Hematopoietic multipotent progenitor cell treated with erythropoietin and hydrocortisone succinate and interleukin-3 and kit ligand, for 15 days (in vitro differentiated cells): ENCODE measurements around the gene STK40.
A peak's percentile ranks its signal among the peaks of the same experiment; 100 is the strongest.

Experiments used
- DNase-seq: peaks from one replicate; pipeline ENCODE4 v3.0.0-alpha.2; 2015; ENCODE audit warnings: low spot score

STK40 gene, protein sequence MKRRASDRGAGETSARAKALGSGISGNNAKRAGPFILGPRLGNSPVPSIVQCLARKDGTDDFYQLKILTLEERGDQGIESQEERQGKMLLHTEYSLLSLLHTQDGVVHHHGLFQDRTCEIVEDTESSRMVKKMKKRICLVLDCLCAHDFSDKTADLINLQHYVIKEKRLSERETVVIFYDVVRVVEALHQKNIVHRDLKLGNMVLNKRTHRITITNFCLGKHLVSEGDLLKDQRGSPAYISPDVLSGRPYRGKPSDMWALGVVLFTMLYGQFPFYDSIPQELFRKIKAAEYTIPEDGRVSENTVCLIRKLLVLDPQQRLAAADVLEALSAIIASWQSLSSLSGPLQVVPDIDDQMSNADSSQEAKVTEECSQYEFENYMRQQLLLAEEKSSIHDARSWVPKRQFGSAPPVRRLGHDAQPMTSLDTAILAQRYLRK

DNA sequence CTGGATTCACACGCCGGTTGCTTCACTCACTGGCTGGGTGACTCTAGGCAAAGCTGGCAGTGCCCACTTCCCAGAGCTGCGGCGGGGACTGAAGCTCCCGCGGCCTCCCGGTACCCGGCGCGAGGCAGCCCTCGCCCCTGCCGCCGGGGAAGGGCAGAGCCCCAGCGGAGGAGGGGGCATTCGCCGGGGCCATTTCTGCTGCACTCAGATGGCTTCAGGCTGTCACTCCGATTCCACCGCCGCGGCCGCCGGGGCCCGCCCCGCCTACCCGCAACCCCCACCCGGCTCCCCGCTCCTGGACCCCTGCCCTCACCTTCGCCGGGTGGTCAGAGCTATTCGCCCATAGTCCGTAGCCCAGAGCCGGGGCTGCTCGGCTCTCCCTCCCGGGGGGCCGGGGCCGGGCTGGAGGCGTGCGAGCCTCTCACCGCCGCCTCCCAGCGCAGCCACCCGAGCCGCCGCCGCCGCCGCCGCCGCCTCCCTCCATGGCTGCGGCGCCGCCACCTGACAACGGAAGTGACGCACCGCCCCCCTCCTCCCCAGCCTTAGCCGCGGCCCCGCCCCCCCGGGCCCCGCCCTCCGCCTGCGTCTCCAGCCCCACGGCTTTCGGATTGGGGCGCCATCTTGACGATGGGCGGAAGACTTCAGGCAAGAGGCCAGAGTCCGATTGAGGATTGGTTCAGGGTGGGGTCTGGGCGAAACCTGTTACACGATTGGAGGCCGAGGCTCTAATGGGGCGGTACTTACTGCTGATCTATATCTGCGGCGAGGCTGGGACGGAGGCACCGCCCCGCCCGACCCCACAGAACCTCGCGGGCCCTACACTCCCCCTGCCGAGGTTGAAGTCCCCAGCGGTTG, at the start of gene STK40:
Gene STK40, minus strand, starts transcription at position 515 of the 855 bp plus-strand sequence. CDS start 24,592 bp downstream, outside the sequence.
- DNase-seq, result peak; percentile 99

DNA sequence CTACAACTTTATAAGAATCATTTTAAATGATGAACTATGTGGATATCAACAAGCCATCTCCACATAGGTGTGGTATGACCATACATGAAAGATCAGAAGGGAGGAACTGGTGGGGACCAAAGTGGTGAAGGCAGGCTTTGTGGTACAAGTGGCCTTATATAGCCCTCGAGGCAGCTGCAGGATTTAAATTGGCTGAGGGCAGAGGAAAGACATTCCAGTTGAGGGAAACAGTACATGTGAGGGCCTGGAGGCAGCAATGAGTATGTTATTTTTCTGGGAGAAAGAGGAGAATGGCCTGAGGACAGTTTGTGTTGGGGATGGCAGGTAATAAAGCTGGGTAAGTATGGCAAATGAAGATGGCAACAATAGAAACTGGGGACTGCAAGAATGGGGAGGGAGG, 47.4 kb upstream of the STK40 start:
- DNase-seq, result no peak

DNA sequence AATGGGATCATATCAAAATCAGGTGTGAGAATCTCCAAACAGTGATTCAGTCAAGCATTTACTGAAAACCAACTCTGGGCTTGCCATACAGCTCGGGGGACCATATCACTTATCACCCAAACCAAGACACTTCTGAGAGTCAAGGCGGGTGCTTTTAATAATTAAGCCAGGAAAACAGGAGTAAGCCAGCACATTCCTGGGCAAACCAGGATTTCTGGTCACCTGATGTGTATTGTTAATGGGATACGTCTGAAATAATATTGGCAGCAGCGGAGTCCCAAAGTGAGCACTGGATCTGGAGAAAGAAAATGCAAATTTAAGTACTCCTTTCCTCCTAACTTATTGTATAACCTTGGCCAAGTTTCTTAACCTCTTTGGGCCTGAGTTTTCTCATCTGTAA, 46.9 kb upstream of the STK40 start:
- no peak for DNase-seq

DNA sequence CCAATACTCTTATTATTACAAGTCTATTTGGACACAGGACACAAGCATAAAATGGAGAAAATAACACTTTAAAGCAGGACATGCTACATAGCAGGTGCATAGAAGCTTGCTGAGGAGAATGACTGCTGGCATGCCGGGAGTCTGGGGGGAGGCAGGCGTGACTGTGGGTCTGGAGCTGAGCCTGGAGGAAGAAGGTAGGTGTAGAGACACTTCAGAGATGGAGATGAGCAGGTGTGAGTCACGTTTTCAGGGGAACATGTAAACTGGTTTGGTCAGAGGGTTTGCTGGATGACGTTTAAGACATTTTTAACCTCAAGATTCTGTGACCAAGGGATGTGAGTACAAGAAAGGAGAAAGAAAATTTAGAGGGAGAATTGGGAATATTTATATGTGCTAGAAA, 40.1 kb upstream of the STK40 start:
- no peak for DNase-seq

DNA sequence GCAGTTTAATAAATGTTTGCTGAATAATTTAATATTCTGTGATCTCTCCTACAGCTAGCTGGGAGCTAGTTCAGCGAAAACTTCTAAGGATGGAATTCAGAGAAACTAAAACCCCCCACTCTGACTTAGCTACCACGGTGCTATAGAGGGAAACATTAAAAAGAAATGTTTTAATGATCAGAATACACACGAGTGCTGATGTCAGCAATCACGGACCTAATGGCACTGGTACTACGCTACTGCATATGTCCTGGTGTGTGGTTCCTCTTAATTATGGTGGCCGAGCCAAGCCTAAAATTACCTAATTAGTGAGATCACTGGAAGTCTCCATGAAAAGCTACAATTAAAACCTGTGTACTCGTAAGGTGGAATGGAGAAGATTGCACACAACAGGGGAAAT, 35.9 kb upstream of the STK40 start:
- DNase-seq, result no peak

DNA sequence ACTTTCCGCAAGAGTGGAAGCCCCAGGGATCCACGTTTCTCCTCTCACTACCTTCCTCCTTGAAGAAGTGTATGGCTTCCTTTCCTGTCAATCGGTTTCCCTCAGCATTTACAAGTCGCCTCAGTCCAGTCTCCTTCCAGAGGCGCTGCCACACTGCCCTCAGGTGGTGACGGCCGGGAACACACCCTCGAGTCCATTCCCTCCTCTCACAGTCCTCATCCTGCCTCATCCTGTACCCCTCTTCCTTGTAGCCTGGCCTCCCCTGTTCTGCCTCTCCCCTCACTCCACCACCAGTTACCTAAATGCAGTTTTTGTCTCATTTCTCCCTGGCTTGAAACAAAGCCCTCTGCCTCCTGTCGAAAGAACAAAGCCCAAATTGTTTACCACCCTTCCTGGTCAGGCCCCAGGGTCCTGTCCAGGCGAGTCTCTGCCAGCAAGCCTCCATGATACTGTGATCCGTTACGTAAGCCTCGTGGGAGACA, 35.2 kb upstream of the STK40 start:
- DNase-seq, result peak; percentile 87

DNA sequence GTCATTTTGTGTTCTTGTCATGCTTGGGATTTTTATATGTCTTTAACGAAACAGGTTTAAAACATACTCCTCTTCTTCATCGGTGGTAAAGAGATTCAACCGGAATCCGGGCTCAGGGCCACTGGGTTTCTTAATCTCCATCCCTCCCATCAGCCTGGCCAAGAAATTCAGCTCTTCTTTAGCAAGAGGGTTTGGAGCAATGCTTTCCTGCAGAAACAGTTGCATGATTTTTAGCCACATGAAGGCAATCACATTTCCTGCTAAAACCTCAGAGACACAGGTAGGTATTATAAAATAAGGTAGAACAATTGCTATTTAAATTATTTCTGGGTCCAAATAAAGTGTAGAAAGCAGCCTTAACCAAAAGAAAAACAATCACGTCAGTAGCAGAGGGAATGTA, 34.7 kb upstream of the STK40 start:
- DNase-seq, result no peak

DNA sequence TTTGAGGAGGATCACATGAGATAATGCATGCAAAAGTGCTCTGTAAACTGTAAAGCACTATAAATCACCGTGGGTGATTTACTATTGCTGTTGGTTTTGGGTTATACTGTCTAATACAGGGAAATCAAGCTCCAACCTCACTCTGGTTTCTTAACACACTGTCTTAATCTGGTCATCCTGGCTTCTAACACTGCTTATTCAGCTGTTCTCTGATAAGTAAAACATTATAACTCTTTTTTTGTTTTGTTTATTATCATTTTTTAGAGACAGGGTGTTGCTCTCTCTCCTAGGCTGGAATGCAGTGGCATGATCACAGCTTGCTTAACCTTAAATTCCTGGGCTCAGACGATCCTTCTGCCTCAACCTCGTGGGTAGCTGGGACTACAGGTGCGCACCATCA, 33.8 kb upstream of the STK40 start:
- no peak for DNase-seq

DNA sequence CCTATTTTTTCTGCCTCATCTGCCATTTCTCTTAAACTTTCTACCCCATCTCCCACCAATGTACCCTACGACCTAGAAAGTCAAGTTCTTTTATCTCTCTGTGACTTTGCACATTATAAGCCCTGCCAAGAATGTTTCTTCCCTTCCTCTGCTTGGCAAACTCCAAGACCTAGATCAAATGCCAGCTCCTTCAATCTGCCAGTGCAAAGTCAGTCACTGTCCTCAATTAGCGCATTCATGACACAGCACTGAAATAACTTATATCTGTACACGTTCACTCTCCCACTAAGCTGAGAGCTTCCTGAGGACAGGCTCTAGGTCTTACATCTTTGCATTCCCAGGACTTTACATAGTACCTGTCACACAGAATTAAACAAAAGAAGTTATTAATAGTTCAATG, 33.4 kb upstream of the STK40 start:
- no peak for DNase-seq

DNA sequence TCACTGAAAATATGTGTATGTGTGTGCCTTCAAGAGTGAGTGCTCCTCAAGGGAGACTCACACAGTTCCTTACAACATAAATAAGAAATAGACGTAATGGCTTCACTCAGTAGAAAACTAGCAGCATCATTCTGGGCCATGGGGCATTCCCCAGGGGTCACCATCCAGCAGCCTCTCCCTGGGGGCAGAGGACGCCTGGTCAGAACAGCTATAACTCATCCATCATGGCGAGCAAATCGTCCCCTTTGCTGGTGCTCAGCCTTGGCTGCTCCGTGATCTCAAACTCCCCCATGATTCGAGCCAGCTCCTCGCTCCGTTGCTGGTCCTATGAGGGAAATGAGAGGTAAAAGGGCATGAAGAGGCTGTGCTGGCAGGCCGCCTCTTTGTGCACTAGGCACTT, 32.2 kb upstream of the STK40 start:
- DNase-seq, result no peak

DNA sequence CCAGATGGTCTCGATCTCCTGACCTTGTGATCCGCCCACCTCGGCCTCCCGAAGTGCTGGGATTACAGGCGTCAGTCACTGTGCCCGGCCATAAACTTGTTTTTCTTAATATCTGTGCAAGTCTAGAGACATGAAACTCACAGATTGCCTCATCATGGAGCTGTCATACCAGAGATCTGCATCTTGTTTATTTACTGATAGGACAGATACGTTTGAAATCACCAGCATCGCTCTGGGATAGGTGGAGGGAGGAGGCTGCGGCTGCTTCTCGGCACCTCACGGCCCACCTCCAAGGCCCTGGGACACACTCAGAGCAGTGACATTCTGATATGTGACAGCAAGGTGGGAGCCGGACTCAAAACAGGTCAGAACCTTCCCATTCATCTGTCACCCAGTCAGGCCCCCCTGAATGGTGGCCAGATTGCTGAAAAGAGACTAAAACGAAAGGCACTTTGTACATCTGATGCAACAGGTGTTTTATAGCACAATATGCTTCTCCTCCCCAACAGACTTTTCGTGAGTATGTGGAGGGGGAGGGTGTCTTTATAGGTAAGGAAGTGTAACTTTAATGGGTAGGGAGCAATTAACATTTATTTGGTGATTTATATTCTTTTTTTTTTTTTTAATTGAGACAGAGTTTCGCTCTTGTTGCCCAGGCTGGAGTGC, 30.1 kb upstream of the STK40 start:
- no peak for DNase-seq

DNA sequence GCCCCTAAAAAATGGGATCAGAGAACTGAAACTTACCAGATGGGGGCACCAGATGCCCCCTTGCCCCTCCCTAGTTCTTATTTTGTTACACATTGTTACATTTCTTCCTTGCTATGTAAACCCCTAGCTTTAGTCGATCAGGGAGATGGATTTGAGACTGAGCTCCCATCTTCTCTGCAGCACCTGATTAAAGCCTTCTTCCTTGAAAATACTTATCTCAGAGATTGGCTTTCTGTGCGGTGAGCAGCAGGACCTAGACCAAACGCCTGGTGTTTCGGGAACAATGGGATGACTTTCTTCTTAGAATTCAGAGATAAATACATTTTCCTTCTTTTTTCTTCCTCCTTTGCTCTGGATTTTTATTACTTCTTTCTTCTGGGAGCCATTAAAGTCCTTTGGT, 28.7 kb upstream of the STK40 start:
- DNase-seq, result no peak

DNA sequence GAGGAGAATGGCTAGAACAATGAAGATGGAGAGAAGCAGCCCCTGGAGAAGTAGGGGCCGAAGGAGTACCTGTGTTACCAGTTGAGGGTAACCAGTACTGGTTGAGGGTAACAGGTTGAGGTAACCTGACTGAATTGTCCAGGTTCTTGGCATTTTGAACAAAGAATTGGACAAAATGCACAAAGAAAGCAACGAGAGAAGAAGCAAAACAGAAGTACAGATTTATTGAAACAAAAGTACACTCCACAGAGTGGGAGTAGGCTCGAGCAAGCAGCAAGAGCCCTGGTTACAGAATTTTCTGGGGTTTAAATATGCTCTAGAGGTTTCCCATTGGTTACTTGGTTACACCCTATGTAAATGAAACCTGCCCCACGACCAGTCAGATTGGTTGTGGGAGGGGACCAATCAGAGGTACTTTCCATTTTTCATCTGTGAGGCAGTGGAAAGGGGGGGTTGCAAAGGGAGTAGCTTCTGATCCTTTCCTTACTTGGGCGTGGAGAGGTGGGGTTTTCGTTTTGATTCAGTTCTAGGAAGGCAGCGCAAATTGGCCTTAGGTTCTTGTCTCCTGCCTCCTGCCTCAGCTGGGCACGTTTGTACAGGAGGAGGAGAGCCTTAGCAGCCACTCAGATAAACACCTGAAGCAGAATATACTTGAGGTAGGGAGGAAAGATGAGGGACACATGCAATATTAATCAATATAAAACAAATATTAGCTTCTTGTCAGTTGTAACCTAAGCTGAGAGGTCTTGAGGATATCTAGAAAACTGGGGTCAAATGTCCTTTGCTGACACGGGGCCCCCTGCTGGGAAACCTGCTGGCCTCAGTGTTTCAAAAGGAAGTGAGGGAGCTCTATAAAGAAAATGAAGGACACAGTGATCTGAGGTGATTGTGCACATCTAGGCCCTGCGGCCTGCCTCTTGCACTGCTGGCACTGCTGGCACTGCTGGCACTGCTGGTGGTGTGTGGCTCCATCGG, 26.2 kb upstream of the STK40 start:
- DNase-seq, result peak; percentile 65

DNA sequence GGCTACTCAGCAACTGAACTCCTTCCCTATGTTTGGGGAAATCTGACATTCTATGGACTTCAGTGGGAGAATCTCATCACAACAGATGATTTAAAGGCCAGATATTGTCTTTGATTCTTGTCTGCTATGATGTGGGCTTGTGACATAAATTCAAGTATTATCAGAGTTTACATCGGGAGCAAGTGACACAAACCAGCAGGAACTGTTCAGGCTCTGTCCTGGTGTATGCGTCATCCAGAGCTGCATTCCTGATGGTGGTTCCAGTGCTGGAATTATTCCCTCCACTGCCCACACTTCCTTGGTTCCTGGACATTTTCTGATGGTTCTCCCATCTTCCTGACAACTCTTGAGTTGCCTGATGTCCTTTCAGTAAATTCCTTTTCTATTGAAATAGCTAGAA, 22.8 kb upstream of the STK40 start:
- DNase-seq, result no peak

DNA sequence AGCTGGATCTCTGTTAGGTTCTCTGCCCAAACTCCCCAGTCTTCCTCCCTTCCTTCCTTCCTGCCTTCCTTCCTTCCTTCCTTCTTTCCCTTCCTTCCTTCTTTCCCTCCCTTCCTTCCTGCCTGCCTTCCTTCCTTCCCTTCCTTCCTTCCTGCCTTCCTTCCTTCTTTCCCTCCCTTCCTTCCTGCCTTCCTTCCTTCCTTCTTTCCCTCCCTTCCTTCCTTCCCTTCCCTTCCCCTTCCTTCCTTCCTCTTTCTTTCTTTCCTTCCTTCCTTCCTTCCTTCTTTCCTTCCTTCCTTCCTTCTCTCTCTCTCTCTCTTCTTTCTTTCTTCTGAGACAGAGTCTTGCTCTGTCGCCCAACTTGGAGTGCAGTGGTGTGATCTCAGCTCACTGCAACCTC, 20.7 kb upstream of the STK40 start:
- DNase-seq, result no peak

DNA sequence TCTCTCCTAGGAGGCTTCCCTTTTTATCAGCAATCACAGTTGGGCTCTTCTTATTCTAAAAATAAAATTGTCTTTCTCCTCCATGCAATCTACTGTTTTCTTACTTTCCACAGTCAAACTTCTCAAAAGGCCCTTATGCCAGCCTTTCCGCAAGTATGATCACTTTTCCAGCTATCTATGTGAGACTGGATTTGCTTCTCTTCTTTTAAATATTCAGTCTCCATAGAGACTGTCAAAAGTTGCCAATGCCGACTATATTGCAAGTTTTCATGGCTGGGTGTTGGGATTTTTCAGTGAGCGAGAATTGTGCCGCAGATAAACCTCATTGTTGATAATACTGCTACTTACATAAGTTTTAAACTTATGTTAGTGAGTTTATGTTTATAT, 16.8 kb upstream of the STK40 start:
- DNase-seq, result no peak

DNA sequence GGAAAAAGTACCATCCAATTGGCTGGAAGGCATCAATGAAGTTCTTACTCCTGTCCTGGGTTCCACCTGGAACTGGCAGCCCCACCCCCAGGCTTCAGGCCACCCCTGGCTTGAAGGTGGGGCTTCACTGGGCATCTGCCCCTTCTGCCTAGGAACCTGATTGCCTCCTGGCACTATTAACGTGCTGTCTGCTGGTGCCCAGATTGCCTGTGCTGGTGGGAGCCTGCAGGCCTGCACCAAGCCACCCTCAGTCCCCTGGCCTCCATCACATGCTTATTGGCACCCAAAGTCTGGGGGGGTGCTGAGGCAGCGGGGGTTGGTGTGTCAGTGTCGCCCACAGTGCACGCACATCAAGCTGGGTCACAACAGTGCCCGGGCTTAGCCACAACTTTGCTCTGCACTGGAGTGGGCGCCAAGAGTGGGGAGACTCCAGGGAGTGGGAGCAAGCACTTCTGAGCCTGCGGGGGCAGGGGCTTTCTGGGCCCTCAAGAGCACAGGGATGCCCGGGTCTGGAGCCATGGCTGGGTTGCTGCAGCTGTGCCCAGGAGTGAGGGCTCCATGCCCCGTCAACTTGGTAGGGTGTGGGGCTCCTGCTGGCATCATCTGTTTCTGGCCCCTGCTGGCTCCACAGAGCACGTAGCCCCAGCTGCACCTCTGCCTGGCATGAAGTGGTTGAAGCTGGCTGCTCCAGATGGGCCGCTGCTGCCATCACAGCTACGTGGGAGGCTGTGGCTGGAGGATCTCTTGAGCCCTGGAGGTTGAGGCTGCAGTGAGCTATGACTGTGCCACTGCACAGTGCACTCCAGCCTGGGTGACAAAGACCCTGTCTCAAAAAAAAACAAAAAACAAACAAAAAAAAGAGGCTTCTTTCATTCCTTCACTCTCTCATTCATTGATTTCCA, 16.1 kb upstream of the STK40 start:
- DNase-seq, result no peak

DNA sequence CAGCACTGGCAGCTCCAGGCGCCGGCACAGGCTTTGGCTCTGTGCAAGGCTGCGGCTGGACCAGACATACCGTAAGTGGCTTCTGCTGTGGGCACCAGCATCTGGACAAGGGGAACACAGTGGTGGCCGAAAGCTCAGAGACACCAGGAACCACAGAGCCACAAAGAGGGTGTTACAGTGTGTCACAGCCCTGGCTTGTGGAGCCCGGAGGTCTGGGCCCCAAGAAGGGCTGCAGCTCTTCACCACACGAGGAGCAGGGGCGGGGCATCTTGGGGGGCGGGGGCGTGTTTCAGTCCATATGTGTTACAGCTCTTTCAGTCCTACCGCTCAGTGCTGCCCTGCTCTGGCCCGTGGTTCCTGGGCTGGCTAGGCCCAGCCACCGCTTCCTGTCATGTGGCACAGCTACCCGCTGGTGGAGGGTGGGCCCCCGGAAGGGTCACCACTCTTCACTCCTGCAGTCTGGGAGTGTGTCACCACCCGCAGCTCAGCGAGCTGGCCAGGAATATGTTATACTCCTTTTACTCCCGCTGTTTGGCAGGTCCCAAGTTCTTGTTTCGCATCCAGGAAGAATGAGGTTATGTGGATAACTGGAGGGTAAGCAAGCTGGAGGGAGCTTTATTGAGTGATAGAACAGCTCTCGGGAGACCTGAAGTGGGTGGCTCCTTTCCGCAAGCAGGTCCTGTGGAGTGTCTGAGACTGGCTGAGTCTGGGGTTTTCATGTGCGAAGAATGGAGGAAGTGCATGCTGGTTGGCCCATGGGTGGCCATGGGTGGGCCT, 15.3 kb upstream of the STK40 start:
- DNase-seq, result peak; percentile 70

DNA sequence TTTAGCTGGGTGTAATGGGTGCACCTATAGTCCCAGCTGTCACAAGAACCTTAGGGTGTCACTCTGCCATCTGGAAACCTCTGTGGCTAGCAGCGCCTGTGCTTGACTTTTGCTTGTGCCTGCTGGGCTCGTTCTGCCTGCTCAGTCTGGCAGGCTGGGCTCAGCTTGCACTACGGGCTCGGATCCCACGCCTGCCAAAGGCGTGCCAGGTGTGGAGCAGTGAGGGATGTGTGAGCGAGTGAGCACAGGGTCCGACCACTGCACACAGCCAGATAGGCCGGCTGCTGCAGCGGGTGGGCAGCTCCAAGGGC, 14.7 kb upstream of the STK40 start:
- DNase-seq, result no peak
